H9 (cell line): ENCODE results near the gene LRP8. TPM values are rescaled to one million over a fixed set of nuclear protein-coding genes. Genes with fewer than 3 reads are reported as not detected.

ENCODE experiments used
- DNase-seq: peaks from one replicate; pipeline ENCODE4 v3.0.0-alpha.2; 2017
- H2AFZ ChIP-seq: one replicate; pipeline ENCODE4 v1.6.1; 2013; ENCODE audit warnings: mild to moderate bottlenecking, low read length, control low read depth, moderate library complexity
- H2AK5ac ChIP-seq: 2 replicates; pipeline ENCODE4 v1.6.1; 2013; ENCODE audit warnings: low read length, control low read depth, mixed read lengths; ENCODE audit not compliant: insufficient read length
- H2BK120ac ChIP-seq: one replicate; pipeline ENCODE4 v1.6.1; 2013; ENCODE audit warnings: low read depth, mild to moderate bottlenecking, low read length, control low read depth, inconsistent platforms; ENCODE audit not compliant: poor library complexity, severe bottlenecking
- H2BK12ac ChIP-seq: 2 replicates; pipeline ENCODE4 v1.6.1; 2013; ENCODE audit warnings: low read length, control low read depth, mixed read lengths, low read depth; ENCODE audit not compliant: insufficient read length
- H2BK15ac ChIP-seq: 2 replicates; pipeline ENCODE4 v1.6.1; 2013; ENCODE audit warnings: low read depth, low read length, control low read depth
- H2BK20ac ChIP-seq: one replicate; pipeline ENCODE4 v1.6.1; 2013; ENCODE audit warnings: low read depth, mild to moderate bottlenecking, low read length, control low read depth, inconsistent platforms; ENCODE audit not compliant: poor library complexity, severe bottlenecking
- H2BK5ac ChIP-seq: 2 replicates; pipeline ENCODE4 v1.6.1; 2013; ENCODE audit warnings: low read length, control low read depth, mixed read lengths; ENCODE audit not compliant: insufficient read length
- H3K14ac ChIP-seq: 2 replicates; pipeline ENCODE4 v1.6.1; 2013; ENCODE audit warnings: low read length, control low read depth; ENCODE audit not compliant: insufficient read depth
- H3K18ac ChIP-seq: 2 replicates; pipeline ENCODE4 v1.6.1; 2013; ENCODE audit warnings: low read depth, mild to moderate bottlenecking, mixed read lengths, low read length, control low read depth; ENCODE audit not compliant: insufficient read length
- H3K23ac ChIP-seq: 2 replicates; pipeline ENCODE4 v1.6.1; 2013; ENCODE audit warnings: low read length, control low read depth, mixed read lengths, low read depth; ENCODE audit not compliant: insufficient read length
- H3K23me2 ChIP-seq: 2 replicates; pipeline ENCODE4 v1.6.1; 2013; ENCODE audit warnings: low read depth, mild to moderate bottlenecking, mixed read lengths, low read length, control low read depth; ENCODE audit not compliant: insufficient read length, poor library complexity, severe bottlenecking
- H3K27ac ChIP-seq: 2 replicates; pipeline ENCODE4 v1.5.1; 2013; ENCODE audit warnings: low read length, control low read depth, mixed read lengths, low read depth; ENCODE audit not compliant: insufficient read length
- H3K27me3 ChIP-seq: 2 replicates; pipeline ENCODE4 v1.6.1; 2013; ENCODE audit warnings: low read length, control low read depth, inconsistent platforms; ENCODE audit not compliant: insufficient read depth
- H3K4ac ChIP-seq: 2 replicates; pipeline ENCODE4 v1.6.1; 2013; ENCODE audit warnings: low read depth, mild to moderate bottlenecking, control low read depth, inconsistent platforms, low read length, moderate library complexity
- H3K4me1 ChIP-seq: 2 replicates; pipeline ENCODE4 v1.6.1; 2013; ENCODE audit warnings: low read length, control low read depth, inconsistent platforms; ENCODE audit not compliant: insufficient read depth
- H3K4me2 ChIP-seq: 2 replicates; pipeline ENCODE4 v1.6.1; 2013; ENCODE audit warnings: low read length, control low read depth, mixed read lengths; ENCODE audit not compliant: insufficient read length, insufficient read depth
- H3K56ac ChIP-seq: 2 replicates; pipeline ENCODE4 v1.6.1; 2013; ENCODE audit warnings: low read depth, mild to moderate bottlenecking, mixed read lengths, low read length, control low read depth; ENCODE audit not compliant: insufficient read length
- H3K79me1 ChIP-seq: 2 replicates; pipeline ENCODE4 v1.6.1; 2013; ENCODE audit warnings: low read depth, mild to moderate bottlenecking, moderate library complexity, low read length, control low read depth, inconsistent platforms; ENCODE audit not compliant: insufficient read depth, poor library complexity, severe bottlenecking
- H3K79me2 ChIP-seq: 2 replicates; pipeline ENCODE4 v1.6.1; 2013; ENCODE audit warnings: low read length, control low read depth, inconsistent platforms; ENCODE audit not compliant: insufficient read depth
- H3K9ac ChIP-seq: 2 replicates; pipeline ENCODE4 v1.6.1; 2013; ENCODE audit warnings: low read length, control low read depth, mixed read lengths; ENCODE audit not compliant: insufficient read length; ENCODE audit errors: extremely low read depth
- H3K9me3 ChIP-seq: one replicate; pipeline ENCODE4 v1.6.1; 2013; ENCODE audit warnings: low read depth, low read length, inconsistent platforms; ENCODE audit not compliant: control insufficient read depth
- H3T11ph ChIP-seq: one replicate; pipeline ENCODE4 v1.6.1; 2013; ENCODE audit warnings: mild to moderate bottlenecking, low read length, control low read depth, inconsistent platforms
- H4K20me1 ChIP-seq: one replicate; pipeline ENCODE4 v1.6.1; 2013; ENCODE audit not compliant: control insufficient read depth, insufficient read length, insufficient read depth
- H4K5ac ChIP-seq: 2 replicates; pipeline ENCODE4 v1.6.1; 2013; ENCODE audit warnings: low read depth, mild to moderate bottlenecking, mixed read lengths, low read length, control low read depth; ENCODE audit not compliant: insufficient read length
- H4K8ac ChIP-seq: replicated peaks from 2 replicates; pipeline ENCODE4 v1.6.1; 2013; ENCODE audit warnings: low read length, control low read depth, mixed read lengths, low read depth; ENCODE audit not compliant: insufficient read length
- H4K91ac ChIP-seq: 2 replicates; pipeline ENCODE4 v1.6.1; 2013; ENCODE audit warnings: low read depth, mild to moderate bottlenecking, moderate library complexity, mixed read lengths, low read length, control low read depth; ENCODE audit not compliant: insufficient read length
- H3K27ac Mint-ChIP-seq, 3 experiments: 2 replicates in 2 of 3; 3 replicates in 1 of 3; pipeline ENCODE4 v1.8.0; 2020 to 2021; ENCODE audit warnings: mixed read lengths in 3 of 3, mild to moderate bottlenecking in 1 of 3, moderate library complexity in 1 of 3
- H3K27me3 Mint-ChIP-seq: 2 replicates; pipeline ENCODE4 v1.8.0; 2021; ENCODE audit warnings: low read depth, mild to moderate bottlenecking, moderate library complexity, mixed read lengths
- H3K36me3 Mint-ChIP-seq, 3 experiments: 2 replicates in 2 of 3; 3 replicates in 1 of 3; pipeline ENCODE4 v1.8.0; 2020 to 2021; ENCODE audit warnings: low read depth in 3 of 3, mixed read lengths in 3 of 3; ENCODE audit not compliant: insufficient read depth in 1 of 3
- H3K4me1 Mint-ChIP-seq, 2 experiments: 2 replicates each; pipeline ENCODE4 v1.8.0; 2020; ENCODE audit warnings: mixed read lengths in 2 of 2
- H3K4me3 Mint-ChIP-seq, 2 experiments: 2 replicates in 1 of 2; 3 replicates in 1 of 2; pipeline ENCODE4 v1.8.0; 2020 to 2021; ENCODE audit warnings: mild to moderate bottlenecking in 2 of 2, mixed read lengths in 2 of 2, moderate library complexity in 1 of 2
- H3K9me3 Mint-ChIP-seq, 2 experiments: 2 replicates in 1 of 2; 3 replicates in 1 of 2; pipeline ENCODE4 v1.8.0; 2020; ENCODE audit warnings: mild to moderate bottlenecking in 2 of 2, mixed read lengths in 2 of 2, moderate library complexity in 1 of 2
- WGBS: extraction: QIAGEN DNeasy Blood & Tissue Kit; methylation state at CpG from one replicate; pipeline ENCODE4 v1.1.7; 2013; ENCODE audit warnings: missing lambda C conversion rate, low lambda C conversion rate, mixed read lengths; ENCODE audit not compliant: insufficient read length; ENCODE audit errors: extremely low coverage; 5-methylcytosine and 5-hydroxymethylcytosine counted together
- total RNA-seq: library from RNA; stranded (reverse); gene quantifications from 2 replicates; pipeline ENCODE4 v1.2.1, GENCODE V29; 2021
- TF ChIP-seq, protein P1 (sequence below): fragments of 200-600 bp; sonication (generic); conservative IDR thresholded peaks from 3 replicates; pipeline ENCODE4 v1.8.0; 2021; ENCODE audit warnings: antibody characterized with exemption, mild to moderate bottlenecking

LRP8 gene
- total RNA-seq, 1 experiment from 2014 or later: 78.6 TPM

DNA sequence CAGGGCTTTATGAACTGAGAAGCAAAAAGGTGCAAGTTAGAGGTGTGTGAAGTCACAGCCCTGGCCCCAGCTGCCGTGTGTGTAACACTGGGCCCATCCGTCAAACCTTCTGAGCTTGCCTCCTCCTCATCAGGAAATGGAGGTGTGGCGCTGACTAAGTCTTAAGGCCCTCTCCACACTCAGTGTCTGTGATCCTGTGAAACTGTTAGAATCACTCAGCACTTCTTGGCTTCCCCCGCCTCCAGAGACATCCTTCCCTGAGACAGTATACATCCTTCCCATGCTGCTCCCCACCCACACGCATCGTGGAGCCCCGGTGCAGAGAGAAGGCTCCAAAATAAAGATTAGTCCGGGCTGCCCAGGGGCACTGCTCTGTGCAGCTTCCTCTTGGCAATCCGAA is 33.3 kb downstream of the LRP8 start:
- H2AK5ac ChIP-seq: no peak overlapping the region
- no peak overlapping the region for H3K18ac ChIP-seq
- Mint-ChIP-seq H3K9me3 (no peaks in the 10 kb centered on the region), H3K27me3 (no peaks in the 10 kb centered on the region), H3K27ac (0 out of 7 replicates have a peak overlapping the region, but pooled peaks of 1 of the 3 experiments have one; percentile 4), H3K36me3 (peaks cover 5 to 20% (median 5%) of the 10 kb centered on the region in 3 experiments; a peak in 5 of 7 replicates), H3K4me1 (peaks cover 17 to 35% of the 10 kb centered on the region in 2 experiments), H3K4me3 (no peak overlapping the region)
- peaks cover 2% of the 10 kb centered on the region; the same call in 1 of the 2 replicates for H3K79me2 ChIP-seq
- no peak overlapping the region for H3K14ac ChIP-seq
- WGBS: no CpG with 5 or more reads among the region's 9 CpGs
- H3K56ac ChIP-seq: no peak overlapping the region
- H2BK5ac ChIP-seq: no peak overlapping the region
- H3T11ph ChIP-seq: no peak overlapping the region
- H2BK120ac ChIP-seq: no peak overlapping the region
- H2BK20ac ChIP-seq: no peak overlapping the region
- no peaks in the 10 kb centered on the region for H4K20me1 ChIP-seq
- no peak overlapping the region for H3K23ac ChIP-seq
- no peak overlapping the region for H4K91ac ChIP-seq
- no peak overlapping the region for H3K9ac ChIP-seq
- no peaks in the 10 kb centered on the region for H3K4me1 ChIP-seq
- H3K9me3 ChIP-seq: no peaks in the 10 kb centered on the region
- DNase-seq: no peak
- H3K4ac ChIP-seq: no peak overlapping the region
- no peak overlapping the region for H3K27ac ChIP-seq
- no peaks in the 10 kb centered on the region for H3K27me3 ChIP-seq
- no peak overlapping the region for H3K4me2 ChIP-seq
- no peak overlapping the region for H2AFZ ChIP-seq
- no peak overlapping the region for H4K5ac ChIP-seq
- TF ChIP-seq, protein P1, sequence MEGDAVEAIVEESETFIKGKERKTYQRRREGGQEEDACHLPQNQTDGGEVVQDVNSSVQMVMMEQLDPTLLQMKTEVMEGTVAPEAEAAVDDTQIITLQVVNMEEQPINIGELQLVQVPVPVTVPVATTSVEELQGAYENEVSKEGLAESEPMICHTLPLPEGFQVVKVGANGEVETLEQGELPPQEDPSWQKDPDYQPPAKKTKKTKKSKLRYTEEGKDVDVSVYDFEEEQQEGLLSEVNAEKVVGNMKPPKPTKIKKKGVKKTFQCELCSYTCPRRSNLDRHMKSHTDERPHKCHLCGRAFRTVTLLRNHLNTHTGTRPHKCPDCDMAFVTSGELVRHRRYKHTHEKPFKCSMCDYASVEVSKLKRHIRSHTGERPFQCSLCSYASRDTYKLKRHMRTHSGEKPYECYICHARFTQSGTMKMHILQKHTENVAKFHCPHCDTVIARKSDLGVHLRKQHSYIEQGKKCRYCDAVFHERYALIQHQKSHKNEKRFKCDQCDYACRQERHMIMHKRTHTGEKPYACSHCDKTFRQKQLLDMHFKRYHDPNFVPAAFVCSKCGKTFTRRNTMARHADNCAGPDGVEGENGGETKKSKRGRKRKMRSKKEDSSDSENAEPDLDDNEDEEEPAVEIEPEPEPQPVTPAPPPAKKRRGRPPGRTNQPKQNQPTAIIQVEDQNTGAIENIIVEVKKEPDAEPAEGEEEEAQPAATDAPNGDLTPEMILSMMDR: no peak
- no peak overlapping the region for H2BK12ac ChIP-seq
- H4K8ac ChIP-seq: no peak overlapping the region
- H2BK15ac ChIP-seq: no peak overlapping the region
- H3K23me2 ChIP-seq: no peaks in the 10 kb centered on the region
- no peaks in the 10 kb centered on the region for H3K79me1 ChIP-seq
